Measurements from ENCODE around the gene GAL3ST1.

Gene GAL3ST1

GRCh38 chr22:30521368-30522156, 52.9 kb downstream of the GAL3ST1 start:
- Histone ChIP-seq H3K4me3 (ENCODE audit: low read depth in 1 of 2, low read length in 2 of 2) (no peak overlapping the region), H3K9me3 (ENCODE audit: low read length) (no peaks in the 10 kb centered on the region), H3K27me3 (ENCODE audit: control insufficient read depth in 1 of 2, insufficient read depth in 2 of 2, low read length in 2 of 2) (no peaks in the 10 kb centered on the region), H3K36me3 (ENCODE audit: insufficient read depth, low read length) (no peaks in the 10 kb centered on the region), H3K9ac (ENCODE audit: low read length) (no peak overlapping the region), H3K4me1 (ENCODE audit: insufficient read depth, low read length) (no peaks in the 10 kb centered on the region), H3K27ac (ENCODE audit: low read depth, low read length) (no peak overlapping the region)

GRCh38 chr22:30519842-30520425, 54.5 kb downstream of the GAL3ST1 start:
- H3K9me3 ChIP-seq (ENCODE audit: low read length): no peaks in the 10 kb centered on the region
- no peaks in the 10 kb centered on the region for H3K27me3 ChIP-seq (ENCODE audit: control insufficient read depth in 1 of 2, insufficient read depth in 2 of 2, low read length in 2 of 2)
- H3K4me1 ChIP-seq (ENCODE audit: insufficient read depth, low read length): no peaks in the 10 kb centered on the region
- no peaks in the 10 kb centered on the region for H3K36me3 ChIP-seq (ENCODE audit: insufficient read depth, low read length)
- no peak overlapping the region for H3K27ac ChIP-seq (ENCODE audit: low read depth, low read length)
- no peak overlapping the region for H3K4me3 ChIP-seq (ENCODE audit: low read depth in 1 of 2, low read length in 2 of 2)
- H3K9ac ChIP-seq (ENCODE audit: low read length): no peak overlapping the region

DNA sequence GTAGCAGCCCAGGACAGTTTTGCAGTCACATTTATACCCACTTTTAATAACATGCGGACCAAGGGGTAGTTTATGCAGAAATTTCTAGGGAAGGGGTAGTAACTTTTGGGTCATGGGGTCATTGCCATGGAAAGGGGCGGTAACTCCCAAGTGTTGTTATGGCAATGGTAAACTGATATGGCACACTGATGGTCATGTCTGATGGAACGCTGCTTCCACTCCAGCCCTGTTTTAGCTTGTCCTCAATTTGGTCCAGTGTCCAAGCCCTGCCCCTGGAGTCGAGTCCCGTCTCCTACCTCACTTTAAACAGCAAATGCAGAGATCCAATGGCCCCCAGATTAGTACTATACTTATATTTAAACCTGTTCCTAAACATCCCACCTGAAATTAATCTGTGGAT, 57.7 kb downstream of the GAL3ST1 start:
- H3K4me1 ChIP-seq (ENCODE audit: insufficient read depth, low read length): no peaks in the 10 kb centered on the region
- no peaks in the 10 kb centered on the region for H3K27me3 ChIP-seq (ENCODE audit: control insufficient read depth in 1 of 2, insufficient read depth in 2 of 2, low read length in 2 of 2)
- no peak overlapping the region for H3K9ac ChIP-seq (ENCODE audit: low read length)
- H3K27ac ChIP-seq (ENCODE audit: low read depth, low read length): no peak overlapping the region
- H3K4me3 ChIP-seq (ENCODE audit: low read depth in 1 of 2, low read length in 2 of 2): no peak overlapping the region
- no peaks in the 10 kb centered on the region for H3K36me3 ChIP-seq (ENCODE audit: insufficient read depth, low read length)
- no peaks in the 10 kb centered on the region for H3K9me3 ChIP-seq (ENCODE audit: low read length)

- no peaks in the 10 kb centered on the region for H3K36me3 ChIP-seq (ENCODE audit: insufficient read depth, low read length)
- no peak overlapping the region for H3K9ac ChIP-seq (ENCODE audit: low read length)
- no peaks in the 10 kb centered on the region for H3K4me1 ChIP-seq (ENCODE audit: insufficient read depth, low read length)
- no peaks in the 10 kb centered on the region for H3K9me3 ChIP-seq (ENCODE audit: low read length)
- H3K27me3 ChIP-seq (ENCODE audit: control insufficient read depth in 1 of 2, insufficient read depth in 2 of 2, low read length in 2 of 2): no peaks in the 10 kb centered on the region
- no peak overlapping the region for H3K4me3 ChIP-seq (ENCODE audit: low read depth in 1 of 2, low read length in 2 of 2)
- no peak overlapping the region for H3K27ac ChIP-seq (ENCODE audit: low read depth, low read length)
Measured at GRCh38 chr22:30516273-30516672, 58.2 kb downstream of the GAL3ST1 start.

DNA sequence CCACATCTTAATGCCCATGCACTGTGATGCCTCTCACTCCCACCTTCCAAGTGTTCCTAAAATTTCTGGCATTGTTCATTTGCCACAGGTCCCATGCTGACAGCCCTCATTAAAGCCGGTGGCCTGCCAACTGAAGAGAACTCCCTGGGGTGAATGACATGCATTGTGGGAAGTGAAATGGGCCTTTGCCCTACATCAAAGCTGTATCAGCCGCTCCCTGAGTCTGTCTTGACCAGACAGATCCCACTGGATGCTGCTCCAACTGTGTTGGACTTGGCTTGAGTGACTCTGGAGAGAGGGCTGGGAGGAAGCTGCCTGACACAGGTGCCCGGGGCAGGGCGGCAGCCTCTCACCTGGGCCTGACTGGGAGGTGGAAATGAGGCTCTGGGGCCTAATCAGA, 60.2 kb downstream of the GAL3ST1 start:
- Histone ChIP-seq H3K27ac (ENCODE audit: low read depth, low read length) (no peak overlapping the region), H3K9me3 (ENCODE audit: low read length) (no peaks in the 10 kb centered on the region), H3K4me1 (ENCODE audit: insufficient read depth, low read length) (no peaks in the 10 kb centered on the region), H3K9ac (ENCODE audit: low read length) (no peak overlapping the region), H3K36me3 (ENCODE audit: insufficient read depth, low read length) (no peaks in the 10 kb centered on the region), H3K27me3 (ENCODE audit: control insufficient read depth in 1 of 2, insufficient read depth in 2 of 2, low read length in 2 of 2) (no peaks in the 10 kb centered on the region), H3K4me3 (ENCODE audit: low read depth in 1 of 2, low read length in 2 of 2) (no peak overlapping the region)

DNA sequence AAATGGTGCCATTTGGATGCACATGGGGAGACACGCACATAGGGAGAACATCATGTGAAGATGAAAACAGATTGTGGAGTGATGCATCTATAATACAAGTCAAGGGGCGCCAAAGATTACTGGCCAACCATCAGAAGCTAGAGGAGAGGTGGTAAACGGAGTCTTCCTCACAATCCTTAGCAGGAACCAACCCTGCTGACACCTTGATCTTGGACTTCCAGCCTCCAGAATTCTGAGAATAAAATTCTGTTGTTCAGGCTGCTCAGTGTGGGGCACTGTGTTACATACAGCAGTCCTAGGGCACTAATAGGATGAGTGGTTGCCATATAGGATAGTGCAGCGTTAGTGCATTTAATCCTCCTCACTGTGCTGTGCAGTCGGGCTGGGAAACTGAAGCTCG, 61.0 kb downstream of the GAL3ST1 start:
- Histone ChIP-seq H3K4me1 (ENCODE audit: insufficient read depth, low read length) (no peaks in the 10 kb centered on the region), H3K4me3 (ENCODE audit: low read depth in 1 of 2, low read length in 2 of 2) (no peak overlapping the region), H3K9ac (ENCODE audit: low read length) (no peak overlapping the region), H3K9me3 (ENCODE audit: low read length) (no peaks in the 10 kb centered on the region), H3K27me3 (ENCODE audit: control insufficient read depth in 1 of 2, insufficient read depth in 2 of 2, low read length in 2 of 2) (no peaks in the 10 kb centered on the region), H3K36me3 (ENCODE audit: insufficient read depth, low read length) (no peaks in the 10 kb centered on the region), H3K27ac (ENCODE audit: low read depth, low read length) (no peak overlapping the region)

DNA sequence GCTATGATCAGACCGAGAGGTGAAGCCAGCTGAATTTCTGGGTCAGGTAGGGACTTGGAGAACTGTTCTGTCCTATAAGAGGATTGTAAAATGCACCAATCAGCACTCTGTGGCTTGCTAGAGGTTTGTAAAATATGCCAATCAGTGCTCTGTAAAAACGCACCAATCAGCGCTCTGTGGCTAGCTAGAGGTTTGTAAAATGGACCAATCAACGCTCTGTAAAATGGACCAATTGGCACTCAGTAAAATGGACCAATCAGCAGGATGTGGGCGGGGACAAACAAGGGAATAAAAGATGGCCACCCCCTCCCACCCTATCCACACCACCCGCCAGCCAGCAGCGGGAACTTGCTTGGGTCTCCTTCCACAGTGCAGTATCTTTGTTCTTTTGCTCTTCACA, 62.6 kb downstream of the GAL3ST1 start:
- H3K4me1 ChIP-seq (ENCODE audit: insufficient read depth, low read length): no peaks in the 10 kb centered on the region
- H3K27me3 ChIP-seq (ENCODE audit: control insufficient read depth in 1 of 2, insufficient read depth in 2 of 2, low read length in 2 of 2): no peaks in the 10 kb centered on the region
- no peak overlapping the region for H3K9ac ChIP-seq (ENCODE audit: low read length)
- no peak overlapping the region for H3K4me3 ChIP-seq (ENCODE audit: low read depth in 1 of 2, low read length in 2 of 2)
- H3K9me3 ChIP-seq (ENCODE audit: low read length): no peaks in the 10 kb centered on the region
- no peak overlapping the region for H3K27ac ChIP-seq (ENCODE audit: low read depth, low read length)
- H3K36me3 ChIP-seq (ENCODE audit: insufficient read depth, low read length): no peaks in the 10 kb centered on the region

DNA sequence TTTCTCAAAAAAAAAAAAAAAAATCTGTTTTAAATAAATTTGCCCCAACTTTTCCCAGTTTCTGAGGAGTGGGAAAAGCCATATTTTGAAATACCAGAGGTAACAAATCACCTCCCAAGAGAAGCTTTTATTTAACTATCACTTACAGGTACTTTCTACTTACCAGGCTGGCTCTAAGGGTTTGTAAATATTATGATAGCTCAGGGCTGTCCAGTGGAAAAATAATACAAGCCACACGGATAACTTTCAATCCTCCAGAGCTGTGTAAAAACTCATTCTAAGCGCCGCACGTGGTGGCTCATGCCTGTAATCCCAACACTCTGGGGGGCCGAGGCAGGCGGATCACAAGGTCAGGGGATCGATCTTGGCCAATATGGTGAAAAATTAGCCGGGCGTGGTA, 63.4 kb downstream of the GAL3ST1 start:
- no peaks in the 10 kb centered on the region for H3K4me1 ChIP-seq (ENCODE audit: insufficient read depth, low read length)
- H3K9me3 ChIP-seq (ENCODE audit: low read length): no peaks in the 10 kb centered on the region
- H3K4me3 ChIP-seq (ENCODE audit: low read depth in 1 of 2, low read length in 2 of 2): no peak overlapping the region
- H3K27me3 ChIP-seq (ENCODE audit: control insufficient read depth in 1 of 2, insufficient read depth in 2 of 2, low read length in 2 of 2): no peaks in the 10 kb centered on the region
- no peak overlapping the region for H3K9ac ChIP-seq (ENCODE audit: low read length)
- no peaks in the 10 kb centered on the region for H3K36me3 ChIP-seq (ENCODE audit: insufficient read depth, low read length)
- H3K27ac ChIP-seq (ENCODE audit: low read depth, low read length): no peak overlapping the region

- no peak overlapping the region for H3K9ac ChIP-seq (ENCODE audit: low read length)
- H3K4me1 ChIP-seq (ENCODE audit: insufficient read depth, low read length): no peaks in the 10 kb centered on the region
- H3K4me3 ChIP-seq (ENCODE audit: low read depth in 1 of 2, low read length in 2 of 2): no peak overlapping the region
- no peak overlapping the region for H3K27ac ChIP-seq (ENCODE audit: low read depth, low read length)
- peaks cover 0 to 23% of the 10 kb centered on the region in 2 donors for H3K27me3 ChIP-seq (ENCODE audit: control insufficient read depth in 1 of 2, insufficient read depth in 2 of 2, low read length in 2 of 2)
- no peaks in the 10 kb centered on the region for H3K9me3 ChIP-seq (ENCODE audit: low read length)
- no peaks in the 10 kb centered on the region for H3K36me3 ChIP-seq (ENCODE audit: insufficient read depth, low read length)
Measured at GRCh38 chr22:30508216-30508615, 66.2 kb downstream of the GAL3ST1 start.

- Histone ChIP-seq H3K27me3 (ENCODE audit: control insufficient read depth in 1 of 2, insufficient read depth in 2 of 2, low read length in 2 of 2) (peaks cover 0 to 23% of the 10 kb centered on the region in 2 donors), H3K27ac (ENCODE audit: low read depth, low read length) (no peak overlapping the region), H3K4me3 (ENCODE audit: low read depth in 1 of 2, low read length in 2 of 2) (no peak overlapping the region), H3K36me3 (ENCODE audit: insufficient read depth, low read length) (no peaks in the 10 kb centered on the region), H3K9me3 (ENCODE audit: low read length) (no peaks in the 10 kb centered on the region), H3K9ac (ENCODE audit: low read length) (no peak overlapping the region), H3K4me1 (ENCODE audit: insufficient read depth, low read length) (no peaks in the 10 kb centered on the region)
Measured at GRCh38 chr22:30507670-30508069, 66.8 kb downstream of the GAL3ST1 start.

DNA sequence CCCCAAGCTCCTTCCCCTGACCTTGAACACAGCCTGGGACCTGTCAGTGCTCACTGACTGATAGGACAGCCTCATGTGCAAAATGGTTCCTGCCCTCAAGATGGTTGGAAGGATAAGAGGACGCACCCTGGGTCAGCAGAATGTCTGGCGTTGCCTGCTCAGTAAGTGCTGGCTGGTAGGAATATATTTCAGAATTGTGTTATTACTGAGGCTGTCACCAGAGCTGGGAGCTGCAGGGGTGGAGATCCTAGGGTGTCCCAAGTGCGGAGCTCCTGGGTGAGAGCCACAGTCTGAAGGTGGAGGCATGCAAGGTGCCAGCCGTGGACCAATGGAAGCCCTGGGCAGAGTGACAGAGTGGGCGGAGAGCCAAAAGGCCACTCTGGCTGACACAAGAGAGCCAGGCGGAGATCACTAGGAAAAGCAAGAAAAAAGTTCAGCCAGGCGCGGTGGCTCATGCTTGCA, 67.9 kb downstream of the GAL3ST1 start:
- no peaks in the 10 kb centered on the region for H3K36me3 ChIP-seq (ENCODE audit: insufficient read depth, low read length)
- H3K9ac ChIP-seq (ENCODE audit: low read length): no peak overlapping the region
- no peaks in the 10 kb centered on the region for H3K9me3 ChIP-seq (ENCODE audit: low read length)
- no peak overlapping the region for H3K27ac ChIP-seq (ENCODE audit: low read depth, low read length)
- no peaks in the 10 kb centered on the region for H3K4me1 ChIP-seq (ENCODE audit: insufficient read depth, low read length)
- no peak overlapping the region for H3K4me3 ChIP-seq (ENCODE audit: low read depth in 1 of 2, low read length in 2 of 2)
- H3K27me3 ChIP-seq (ENCODE audit: control insufficient read depth in 1 of 2, insufficient read depth in 2 of 2, low read length in 2 of 2): peaks cover 6 to 23% of the 10 kb centered on the region in 2 donors

All from muscle layer of colon (tissue), 2 donors.